ENCODE data around the gene CSAD.

Gene CSAD

GRCh38 chr12:53225635-53226424 is 45.1 kb upstream of the CSAD start:
- Histone ChIP-seq H3K4me3 (ENCODE audit: low read depth, low read length) (no peak overlapping the region), H3K4me1 (peaks cover 16% of the 10 kb centered on the region), H3K36me3 (no peaks in the 10 kb centered on the region), H3K9me3 (no peaks in the 10 kb centered on the region), H3K27me3 (no peaks in the 10 kb centered on the region)
- TF ChIP-seq CTCF (IDR thresholded peaks at IDR 0.05; ENCODE audit: low read depth, low read length) = 0 out of 2 replicates have a peak, but pooled peaks have one; percentile 16
- DNase-seq = peak; percentile 46

- Histone ChIP-seq H3K4me3 (ENCODE audit: low read depth, low read length) (no peak overlapping the region), H3K4me1 (peaks cover 16% of the 10 kb centered on the region), H3K36me3 (no peaks in the 10 kb centered on the region), H3K9me3 (no peaks in the 10 kb centered on the region), H3K27me3 (no peaks in the 10 kb centered on the region)
- no peak for DNase-seq
- no peak for TF ChIP-seq CTCF (IDR thresholded peaks at IDR 0.05; ENCODE audit: low read depth, low read length)
These were observed 44.3 kb upstream of the CSAD start for GRCh38 chr12:53224897-53225634.

- peak; percentile 57 for DNase-seq
- Histone ChIP-seq H3K4me3 (ENCODE audit: low read depth, low read length) (no peak overlapping the region), H3K36me3 (no peaks in the 10 kb centered on the region), H3K27me3 (no peaks in the 10 kb centered on the region), H3K9me3 (no peaks in the 10 kb centered on the region), H3K4me1 (peaks cover 16% of the 10 kb centered on the region)
- TF ChIP-seq CTCF (IDR thresholded peaks at IDR 0.05; ENCODE audit: low read depth, low read length) = peak; percentile 46
These were observed 43.6 kb upstream of the CSAD start for GRCh38 chr12:53224061-53224896.

- Histone ChIP-seq H3K36me3 (no peaks in the 10 kb centered on the region), H3K4me1 (peaks cover 16% of the 10 kb centered on the region), H3K27me3 (no peaks in the 10 kb centered on the region), H3K4me3 (ENCODE audit: low read depth, low read length) (no peak overlapping the region), H3K9me3 (no peaks in the 10 kb centered on the region)
- TF ChIP-seq CTCF (IDR thresholded peaks at IDR 0.05; ENCODE audit: low read depth, low read length) = no peak
- DNase-seq = no peak
These were observed 42.8 kb upstream of the CSAD start for GRCh38 chr12:53223389-53224060.

GRCh38 chr12:53222806-53223261 is 42.1 kb upstream of the CSAD start:
- DNase-seq = no peak
- peaks cover 16% of the 10 kb centered on the region for H3K4me1 ChIP-seq
- no peaks in the 10 kb centered on the region for H3K36me3 ChIP-seq
- no peaks in the 10 kb centered on the region for H3K9me3 ChIP-seq
- H3K4me3 ChIP-seq (ENCODE audit: low read depth, low read length) = no peak overlapping the region
- TF ChIP-seq CTCF (IDR thresholded peaks at IDR 0.05; ENCODE audit: low read depth, low read length) = no peak
- H3K27me3 ChIP-seq = no peaks in the 10 kb centered on the region

All from BE2C (cell line).